HS-27A (cell line): Measurements from ENCODE around the gene AIRE.
"Not testable (repeated sequence)": the region's sequence is repeated elsewhere in the genome, so short reads cannot be mapped to it uniquely, and the experiment has no call there.

ENCODE experiments used
- DNase-seq: peaks from one replicate; pipeline ENCODE4 v3.0.0-alpha.2; 2012; ENCODE audit warnings: low read depth, missing footprints

Gene AIRE

DNA sequence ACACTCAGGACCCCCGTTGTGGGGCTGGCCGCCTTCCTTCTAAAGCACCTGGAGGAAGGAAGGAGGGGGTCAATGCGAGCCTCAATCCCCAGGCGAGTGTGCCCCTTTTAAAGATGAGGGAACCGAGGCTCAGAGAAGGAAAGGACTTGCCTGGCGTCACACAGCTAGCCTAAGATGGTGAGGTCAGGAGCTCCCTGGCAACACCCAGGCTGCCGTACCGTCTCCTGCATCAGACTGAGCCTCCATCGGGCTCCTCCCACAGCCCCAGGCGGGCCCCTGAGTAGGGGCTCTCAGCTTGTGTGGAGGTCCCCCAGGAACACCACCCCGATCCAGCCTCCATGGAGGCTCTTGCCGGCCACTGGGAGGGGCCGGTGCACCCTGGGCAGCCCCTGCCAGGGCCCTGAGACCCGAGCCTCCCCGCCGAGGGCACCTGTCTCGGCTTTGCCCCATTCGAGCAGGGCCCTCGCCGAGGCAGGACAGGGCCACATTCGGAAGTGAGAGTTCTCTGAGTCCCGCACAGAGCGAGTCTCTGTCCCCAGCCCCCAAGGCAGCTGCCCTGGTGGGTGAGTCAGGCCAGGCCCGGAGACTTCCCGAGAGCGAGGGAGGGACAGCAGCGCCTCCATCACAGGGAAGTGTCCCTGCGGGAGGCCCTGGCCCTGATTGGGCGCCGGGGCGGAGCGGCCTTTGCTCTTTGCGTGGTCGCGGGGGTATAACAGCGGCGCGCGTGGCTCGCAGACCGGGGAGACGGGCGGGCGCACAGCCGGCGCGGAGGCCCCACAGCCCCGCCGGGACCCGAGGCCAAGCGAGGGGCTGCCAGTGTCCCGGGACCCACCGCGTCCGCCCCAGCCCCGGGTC, at the start of gene AIRE:
AIRE (plus strand) TSS at position 739 of the 855 bp plus-strand sequence. CDS start 131 bp downstream, outside the sequence.
- DNase-seq = no peak

DNA sequence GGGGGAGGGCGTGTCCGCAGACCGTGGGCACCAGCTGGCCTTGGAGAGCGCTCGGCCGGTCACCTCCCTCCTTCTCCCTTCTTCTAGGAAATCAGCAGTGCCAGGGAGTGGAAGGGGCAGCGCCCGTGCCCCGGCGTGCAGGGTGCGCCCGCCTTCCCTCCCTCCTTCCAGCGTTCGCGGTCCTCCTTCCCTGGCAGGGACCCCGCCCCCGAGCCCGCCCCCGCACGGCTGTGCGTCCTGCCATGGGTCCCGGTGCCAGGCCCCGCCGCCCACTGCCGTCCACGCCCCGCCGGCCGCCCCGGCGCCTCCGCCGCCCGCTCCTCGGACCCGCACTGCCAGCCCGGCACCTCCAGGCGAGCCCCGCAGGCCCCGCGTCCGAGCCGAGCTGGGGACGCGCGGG, 45.3 kb upstream of the AIRE start:
- DNase-seq = not testable (repeated sequence)

DNA sequence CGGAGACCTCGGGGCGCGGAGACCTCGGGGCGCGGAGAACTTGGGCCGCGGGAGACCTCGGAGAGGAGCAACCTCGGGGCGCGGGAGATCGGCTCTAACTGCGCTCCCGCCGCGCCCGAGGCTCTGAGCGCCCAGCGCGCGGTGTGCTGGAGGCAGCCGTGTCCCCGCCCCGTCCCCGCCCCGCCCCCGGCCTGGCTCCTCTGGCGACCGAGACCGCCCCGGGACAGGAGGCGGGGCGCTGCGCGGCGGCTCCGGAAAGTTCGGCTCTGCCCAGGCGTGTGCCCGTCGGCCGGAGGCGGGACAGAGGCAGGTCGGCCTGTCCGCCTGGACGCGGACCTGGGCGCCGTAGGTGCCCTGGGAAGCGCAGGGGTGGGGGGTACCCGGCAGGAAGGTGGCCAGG, 44.8 kb upstream of the AIRE start, which contains the start of gene ICOSLG:
ICOSLG (minus strand) TSS at position 102 of the 400 bp plus-strand sequence. CDS start 126 bp downstream, outside the sequence.
- DNase-seq = not testable (repeated sequence)

DNA sequence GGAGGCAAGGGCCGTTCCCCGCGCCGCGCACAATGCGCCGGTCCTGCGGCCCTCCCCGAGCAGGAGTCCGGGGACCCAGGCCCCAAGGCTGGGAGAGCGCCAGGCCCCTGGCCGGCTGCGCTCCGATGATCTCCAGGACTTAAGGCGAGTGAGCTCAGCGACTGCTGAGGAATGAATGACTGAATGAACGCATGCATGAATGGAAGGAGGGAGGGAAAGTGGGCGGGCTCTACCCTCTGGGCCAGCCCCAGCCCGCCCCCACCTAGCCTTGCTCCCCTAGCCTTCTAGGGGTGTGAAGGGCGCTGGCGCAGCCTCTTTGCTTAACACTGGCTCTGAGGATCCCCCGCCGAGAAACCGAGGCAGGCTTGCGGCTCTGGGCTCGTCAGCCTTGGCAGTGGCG, 44.4 kb upstream of the AIRE start:
- not testable (repeated sequence) for DNase-seq

DNA sequence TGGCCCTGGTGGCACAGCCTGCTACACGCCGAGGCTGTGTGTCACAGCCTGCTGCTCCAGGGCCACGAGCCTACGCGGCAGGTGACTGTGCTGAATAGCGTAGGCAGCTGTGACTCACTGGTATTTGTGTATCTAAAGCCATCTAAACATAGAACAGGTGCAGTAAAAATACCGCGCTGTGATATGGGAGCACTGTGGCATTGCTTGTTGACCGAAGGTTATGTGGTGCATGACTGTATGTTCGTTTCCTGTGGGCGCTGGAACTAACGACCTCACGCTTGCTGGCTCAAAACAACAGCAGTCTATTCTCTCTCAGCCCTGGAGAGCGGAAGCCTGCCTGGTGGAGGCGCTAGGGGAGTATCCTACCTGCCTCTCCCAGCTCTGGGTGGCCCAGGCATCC, 41.7 kb upstream of the AIRE start:
- not testable (repeated sequence) for DNase-seq

DNA sequence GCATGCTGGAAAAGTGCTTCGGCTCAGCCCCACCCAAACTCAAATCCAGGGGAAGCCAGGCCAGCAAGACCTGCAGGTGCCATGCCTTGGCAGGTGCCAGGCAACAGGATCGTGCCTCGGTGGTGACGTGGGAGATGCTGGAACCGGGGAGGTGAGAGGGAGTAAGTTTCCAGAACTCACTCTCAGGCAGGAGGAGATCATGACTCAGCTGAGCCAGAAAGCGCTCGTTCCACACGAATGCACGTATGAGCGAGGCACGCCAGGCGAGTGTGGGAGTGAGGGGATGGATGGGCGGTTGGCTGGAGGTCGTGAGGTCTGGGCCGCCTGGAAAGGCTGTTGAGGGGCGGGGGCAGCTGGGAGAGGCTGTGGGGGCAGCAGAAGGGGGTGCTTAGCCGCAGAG, 37.8 kb upstream of the AIRE start:
- not testable (repeated sequence) for DNase-seq

DNA sequence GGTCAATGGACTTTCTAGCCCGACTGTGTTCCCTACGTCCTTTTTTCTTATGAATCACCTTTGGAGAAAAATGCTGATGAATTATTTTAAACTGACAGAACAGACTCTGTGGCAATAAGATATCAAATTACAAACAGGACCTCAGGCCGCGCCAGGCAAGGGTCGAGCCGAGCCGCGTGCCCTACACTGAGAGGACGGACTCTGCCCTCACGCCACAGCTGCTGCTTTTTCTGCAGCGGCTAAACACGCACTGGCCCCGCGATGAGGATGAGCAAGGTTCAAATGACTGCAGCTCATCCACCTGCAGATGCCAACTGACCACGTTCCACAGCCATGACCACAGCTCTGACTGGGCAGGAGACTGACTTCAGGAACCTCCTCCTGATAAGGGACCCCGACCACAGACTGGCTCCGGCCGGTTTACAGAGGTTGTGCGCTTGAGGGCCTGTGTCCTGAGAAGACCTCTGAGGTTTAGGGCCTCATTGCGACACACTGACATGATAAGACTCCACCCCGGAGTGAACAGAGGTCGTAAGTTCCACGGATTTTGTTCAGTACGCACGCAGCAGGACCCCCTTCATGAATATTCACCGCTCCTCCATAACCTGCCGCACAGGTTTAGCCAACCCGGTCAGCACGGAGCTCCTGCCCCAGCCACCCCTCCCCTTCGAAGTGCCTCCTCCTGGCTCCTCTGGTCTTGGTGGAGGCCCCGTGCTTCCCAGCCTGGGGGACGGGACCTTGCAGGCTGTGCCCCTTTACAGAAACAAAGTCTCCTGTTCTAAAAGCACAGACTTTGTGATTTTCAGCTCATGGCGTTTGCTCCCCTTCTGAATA, 36.3 kb upstream of the AIRE start:
- DNase-seq = not testable (repeated sequence)

DNA sequence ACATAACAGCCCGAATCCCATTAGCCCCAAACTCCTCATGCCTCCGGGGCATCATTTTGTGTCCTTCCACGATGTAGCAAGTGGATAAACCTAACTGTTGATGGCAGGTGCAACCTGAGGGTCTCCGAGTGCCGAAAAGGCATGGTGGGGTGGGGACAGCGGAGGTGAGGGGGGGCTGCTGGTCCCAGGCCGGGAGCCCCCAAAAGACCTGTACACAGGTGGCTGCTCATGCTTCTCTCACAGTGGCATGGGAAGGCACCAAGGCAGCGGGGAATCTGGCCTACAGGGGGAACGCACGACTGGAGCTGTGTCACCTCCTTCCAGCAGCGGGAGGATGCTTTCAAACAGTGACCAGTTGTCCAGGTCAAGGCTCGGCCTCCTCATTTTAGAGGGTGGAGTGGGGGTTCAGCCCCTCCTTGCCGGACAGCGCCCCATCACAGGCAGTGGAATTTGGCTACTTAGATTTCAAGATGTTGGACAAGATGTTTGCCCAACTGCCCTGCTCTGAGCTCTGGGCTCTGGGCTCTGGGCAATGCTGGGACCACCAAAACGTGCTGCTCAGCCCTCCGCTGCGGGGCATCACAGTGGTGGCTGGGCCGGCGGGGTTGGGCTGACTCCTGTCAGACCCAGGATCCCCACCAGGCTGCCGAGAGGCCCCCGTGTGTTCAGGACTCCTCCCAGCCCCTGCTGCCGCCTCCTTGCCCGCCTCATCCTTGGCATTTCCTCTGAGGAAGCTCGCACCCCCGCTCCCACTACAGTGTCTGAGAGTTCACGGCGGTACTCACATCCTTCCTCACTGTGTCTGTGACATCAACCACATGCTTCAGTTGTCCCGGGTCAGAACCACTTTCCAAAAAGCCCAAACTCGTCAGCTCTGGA, 31.6 kb upstream of the AIRE start:
- no peak for DNase-seq

DNA sequence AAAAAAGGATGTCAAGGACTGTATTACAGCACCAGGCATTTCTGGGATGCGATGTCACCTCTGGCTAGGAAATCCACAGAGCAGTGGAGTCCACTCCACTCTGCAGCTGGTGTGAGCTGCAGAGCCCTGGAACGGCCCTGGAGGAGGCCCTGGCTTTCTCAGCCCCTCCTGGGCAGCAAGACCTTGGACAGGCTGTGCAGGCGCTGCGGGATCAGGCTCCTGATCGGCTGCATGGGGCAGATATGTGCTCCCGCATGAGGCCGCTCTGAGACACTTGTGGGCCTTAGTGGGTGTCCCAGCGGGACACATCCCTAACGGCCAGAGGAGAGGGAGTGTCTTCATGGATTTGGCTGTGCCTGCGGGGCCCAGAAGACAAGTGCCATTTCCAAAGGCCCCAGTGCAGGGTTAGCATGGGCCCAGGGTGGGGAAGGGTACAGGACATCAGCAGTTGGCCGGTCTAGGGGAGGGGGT, 30.1 kb upstream of the AIRE start:
- DNase-seq = no peak

DNA sequence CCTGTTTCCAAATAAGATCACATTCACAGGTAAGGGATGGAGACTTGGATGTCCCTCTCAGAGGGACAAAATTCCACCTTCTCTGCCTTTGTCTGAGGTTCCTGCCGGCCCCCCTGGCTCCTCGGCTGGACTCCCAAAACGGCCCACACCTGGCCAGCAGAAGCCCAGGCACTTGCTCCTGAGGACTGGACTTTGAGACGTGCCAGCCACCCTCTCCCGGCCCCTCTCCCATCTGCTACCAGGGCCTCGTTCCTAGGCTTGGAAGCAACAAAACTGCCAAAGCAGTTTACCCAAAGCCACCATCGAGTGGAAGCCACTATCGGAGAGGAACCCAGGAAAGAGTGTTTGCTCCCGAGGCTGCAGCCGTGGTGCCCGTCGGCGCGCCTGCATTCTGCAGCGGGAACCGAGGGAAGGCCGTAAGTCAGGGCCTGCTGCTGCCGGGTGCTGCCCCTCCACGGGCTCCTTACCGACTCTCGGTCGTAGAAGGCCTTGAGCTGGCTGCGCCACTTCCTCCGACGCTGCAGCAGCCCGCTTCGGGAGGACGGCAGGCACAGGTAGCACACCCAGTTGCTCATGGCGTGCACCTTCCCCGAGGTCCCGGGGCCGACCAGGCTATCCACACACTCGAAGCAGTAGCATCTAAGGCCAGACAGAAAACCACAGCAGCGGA, 27.5 kb upstream of the AIRE start:
- DNase-seq = no peak

DNA sequence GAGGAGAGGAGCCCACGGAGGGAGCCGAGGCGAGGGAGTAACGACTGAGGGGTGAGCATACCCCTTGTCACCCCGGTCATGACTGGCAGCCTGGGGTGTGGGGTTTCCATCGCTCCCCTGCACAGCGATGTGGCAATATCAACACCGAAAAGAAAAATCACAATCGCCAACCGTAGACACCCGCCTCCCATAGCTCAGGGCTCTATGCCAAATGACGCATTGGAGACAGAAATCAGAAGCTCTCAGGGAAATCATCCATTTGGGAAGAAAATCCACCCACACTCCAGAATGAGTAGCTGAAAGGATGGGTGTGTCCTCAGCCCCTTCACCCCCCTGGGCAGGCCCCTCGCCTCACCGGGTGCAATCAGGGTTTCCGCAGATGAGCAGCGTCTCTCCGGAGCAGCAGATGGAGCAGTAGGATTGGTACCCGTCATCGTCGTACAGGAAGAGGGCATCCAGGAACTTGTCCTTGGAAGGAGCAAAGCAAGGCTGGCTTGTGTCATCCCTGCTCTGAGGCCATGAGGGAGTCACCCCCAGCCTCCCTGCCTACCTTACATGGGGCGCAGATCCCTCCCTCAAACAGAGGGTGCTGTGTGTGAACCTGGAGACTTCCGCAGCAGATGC, 26.5 kb upstream of the AIRE start:
- no peak for DNase-seq

DNA sequence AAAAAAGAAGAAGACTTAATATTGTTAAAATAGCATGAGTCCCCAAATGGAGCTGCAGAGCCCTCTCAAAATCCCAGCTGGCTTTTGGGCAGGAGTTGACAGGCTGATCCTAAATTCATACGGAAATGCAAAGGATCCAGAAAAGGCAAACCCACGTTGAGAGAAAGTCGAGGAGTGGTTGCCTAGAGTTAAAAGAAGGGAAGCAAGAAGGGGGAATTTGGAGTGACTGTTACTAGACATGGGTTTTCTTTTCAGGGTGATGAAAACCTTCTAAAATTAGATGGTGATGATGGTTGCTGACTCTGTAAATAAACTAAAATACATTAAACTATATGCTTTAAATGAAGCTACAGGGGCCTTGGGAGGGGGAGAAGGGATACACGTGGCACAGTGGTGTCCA, 25.6 kb upstream of the AIRE start:
- no peak for DNase-seq

DNA sequence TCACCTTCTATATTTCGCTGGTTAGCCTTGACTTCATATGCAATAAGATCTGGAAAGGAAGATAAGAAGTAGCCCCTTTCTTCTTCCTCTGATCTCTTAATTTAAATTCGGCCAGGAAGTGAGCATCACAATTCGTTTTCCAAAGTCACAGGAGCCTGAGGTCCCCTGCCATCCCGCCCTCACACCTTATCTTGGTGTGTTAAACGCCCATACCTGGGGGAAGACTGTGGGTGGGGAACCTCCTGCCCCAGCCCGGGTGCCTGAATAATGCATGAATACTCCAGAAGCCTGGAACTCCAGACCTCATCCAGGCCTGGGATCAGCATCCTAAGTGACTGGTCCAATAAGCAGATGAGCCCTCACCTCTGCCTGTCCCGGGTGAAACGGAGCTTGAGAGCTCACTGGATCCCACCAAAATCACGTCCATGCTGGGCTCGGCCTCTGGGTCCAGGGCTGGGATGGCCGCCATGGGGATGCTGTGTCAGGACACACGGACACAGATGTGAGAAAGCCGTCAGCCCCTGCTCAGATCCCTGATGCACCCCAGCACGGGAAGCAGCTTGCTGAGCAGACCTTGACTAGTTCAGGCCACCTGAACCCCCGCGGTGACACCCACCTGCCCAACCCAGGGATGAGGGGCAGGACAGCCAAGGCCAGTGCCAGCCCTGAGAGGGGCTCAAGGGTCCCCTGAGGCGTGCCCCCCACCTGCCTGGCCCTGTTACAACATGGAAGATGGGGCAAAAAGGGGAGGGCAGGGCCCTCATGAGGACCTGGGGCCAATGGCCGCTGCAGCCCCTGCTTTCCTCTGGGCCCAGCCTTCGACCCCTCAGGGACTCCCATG, 24.7 kb upstream of the AIRE start:
- no peak for DNase-seq

DNA sequence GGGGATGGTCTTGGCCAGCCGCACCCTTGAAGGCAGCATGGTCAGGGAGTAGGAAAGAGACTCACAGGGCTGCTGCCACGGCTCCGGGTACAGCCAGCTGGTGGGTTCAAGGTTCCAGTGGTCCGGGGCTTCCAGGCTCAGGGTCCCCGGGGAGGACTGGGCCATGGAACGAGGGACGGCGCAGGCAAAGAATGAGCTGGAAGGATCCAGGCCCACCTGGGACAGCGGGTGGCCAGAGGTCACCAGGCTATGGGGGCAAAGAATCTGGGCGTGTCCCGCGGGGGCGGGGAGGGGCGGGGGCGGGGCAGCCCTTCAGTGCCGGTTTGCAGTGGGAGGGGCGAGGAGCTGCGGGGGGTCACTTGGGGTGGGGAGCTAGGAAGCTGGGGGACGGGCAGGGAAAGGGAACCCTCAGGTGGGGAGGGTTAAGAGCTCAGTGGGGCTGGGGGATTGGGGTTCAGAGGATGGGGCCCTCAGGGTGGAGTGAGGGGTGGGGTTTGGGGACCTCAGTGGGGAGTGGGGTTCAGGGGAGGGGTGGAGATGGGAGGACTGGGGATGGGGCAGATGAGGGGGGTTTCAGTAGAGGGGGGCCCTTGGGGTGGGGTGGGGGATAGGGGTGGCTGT, 23.9 kb upstream of the AIRE start, which contains the start of gene DNMT3L:
DNMT3L (minus strand) TSS at position 223 of the 621 bp plus-strand sequence. CDS start 638 bp downstream, outside the sequence.
- DNase-seq = no peak

DNA sequence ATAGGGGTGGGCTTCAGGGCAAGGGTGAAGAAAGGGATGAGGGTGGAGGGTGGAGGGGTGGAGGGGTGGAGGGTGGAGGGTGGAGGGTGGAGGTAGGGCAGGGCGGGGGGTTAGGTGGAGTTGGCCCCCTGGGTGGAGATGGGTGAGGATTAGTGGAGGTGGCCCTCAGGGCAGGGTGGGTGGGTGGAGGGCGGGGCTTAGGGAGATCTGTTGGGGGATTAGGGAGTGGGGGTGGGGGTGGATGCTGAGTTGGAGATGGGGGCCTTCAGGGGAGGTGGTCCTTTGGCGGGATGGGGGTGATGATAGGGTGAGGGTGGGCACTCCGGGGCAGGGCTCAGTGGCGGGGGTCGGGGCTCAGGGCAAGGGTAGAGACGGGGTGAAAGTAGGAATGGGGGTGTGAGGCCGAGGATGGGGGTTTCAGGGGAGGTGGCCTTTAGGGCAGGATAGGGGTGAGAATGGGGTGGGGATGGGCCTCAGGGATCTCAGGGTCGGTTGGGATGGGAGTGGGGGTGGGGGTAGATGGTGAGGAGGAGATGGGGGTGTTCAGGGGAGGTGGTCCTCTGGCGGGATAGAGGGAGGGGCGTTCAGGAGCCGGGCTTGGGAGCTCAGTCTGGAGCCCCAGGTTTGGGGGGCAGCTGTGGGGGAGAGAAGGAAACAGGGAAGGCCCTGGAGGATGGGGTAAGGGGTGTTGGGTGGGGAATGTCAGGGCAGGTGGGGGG, 23.2 kb upstream of the AIRE start:
- DNase-seq = no peak

DNA sequence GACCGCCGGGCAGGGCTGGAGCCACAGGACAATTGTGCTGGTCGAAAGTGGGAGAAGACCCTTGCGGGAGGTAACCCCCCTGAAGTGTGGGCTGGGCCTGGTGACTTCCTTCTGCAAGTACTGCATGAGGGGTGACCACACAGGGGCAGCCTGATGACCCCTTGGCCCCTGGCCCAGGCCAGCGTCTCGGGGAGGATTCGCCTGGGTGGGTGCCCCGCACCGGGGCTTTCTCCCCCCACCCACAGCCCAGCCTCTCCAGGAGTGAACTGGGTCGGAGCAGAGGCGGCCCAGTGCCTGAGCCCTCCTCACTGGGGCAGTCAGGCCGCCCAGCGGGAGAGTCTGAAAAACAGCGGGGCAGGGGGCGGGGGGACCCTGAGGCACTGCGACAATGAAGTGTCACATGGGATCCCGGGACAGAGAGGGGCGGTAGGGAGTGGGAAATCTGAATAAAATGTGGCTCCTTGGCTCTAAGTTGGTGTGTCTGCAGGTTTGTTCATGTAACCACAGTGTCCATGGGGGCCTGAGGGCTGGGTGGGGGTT, 22.4 kb upstream of the AIRE start:
- DNase-seq = no peak

DNA sequence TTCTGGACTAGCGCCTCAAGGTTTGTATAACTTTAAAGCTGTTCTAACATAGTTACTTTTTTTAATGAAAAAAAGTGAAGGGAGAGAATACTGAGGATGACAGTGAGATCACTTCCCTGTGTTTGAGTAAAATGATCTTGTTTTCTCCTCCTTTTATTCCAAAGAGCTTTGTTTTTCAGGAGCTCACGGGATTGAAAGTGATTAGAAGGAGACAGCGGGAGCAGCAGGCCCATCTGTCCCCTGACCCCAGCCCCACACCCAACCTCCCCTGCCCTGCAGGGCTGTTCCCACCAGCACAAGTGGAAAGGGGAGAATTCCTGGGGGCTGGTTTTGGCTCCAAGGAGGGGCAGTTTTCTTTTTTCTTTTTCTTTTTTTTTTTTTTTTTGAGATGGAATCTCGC, 21.9 kb upstream of the AIRE start:
- DNase-seq = no peak

DNA sequence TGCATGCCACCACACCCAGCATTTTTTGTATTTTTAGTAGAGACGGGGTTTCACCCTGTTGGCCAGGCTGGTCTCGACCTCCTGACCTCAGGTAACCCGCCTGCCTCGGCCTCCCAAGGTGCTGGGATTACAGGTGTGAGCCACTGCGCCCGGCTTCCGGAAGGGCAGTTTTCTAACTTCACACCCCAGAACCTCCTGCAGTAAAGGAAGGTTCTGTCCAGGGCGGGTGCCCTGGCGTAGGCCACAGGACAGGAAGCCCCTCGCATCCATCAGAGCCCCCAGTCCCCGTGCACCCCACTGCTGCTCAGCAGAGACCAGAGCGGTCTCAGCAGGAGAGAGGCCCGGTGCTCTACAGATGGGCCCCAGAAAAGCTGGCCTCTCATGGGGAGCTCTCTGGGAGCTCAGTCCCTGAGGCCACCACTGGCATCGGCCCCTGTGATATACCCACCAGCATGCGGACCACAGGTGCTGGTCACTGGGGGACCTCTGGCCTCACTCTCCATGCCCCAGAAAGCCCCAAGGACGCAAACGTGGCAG, 19.9 kb upstream of the AIRE start:
- DNase-seq = no peak
